Left renal pelvis (tissue), 4 donors: ENCODE measurements around the gene COL4A6. TPM values are rescaled to one million over a fixed set of nuclear protein-coding genes. Genes with fewer than 3 reads are reported as not detected.

Experiments
- DNase-seq, 4 donors: peaks; one replicate each; pipeline ENCODE4 v3.0.0-alpha.2; 2013; ENCODE audit warnings: low read depth in 4 of 4, low spot score in 3 of 4
- polyA plus RNA-seq, 4 donors: library from polyadenylated mRNA; unstranded; fragments of 120-200 nt; gene quantifications; one replicate each; pipeline ENCODE4 v1.2.1, GENCODE V29; 2013; ENCODE audit not compliant: insufficient read length in 4 of 4

The COL4A6 gene
- polyA plus RNA-seq, 4 donors, result 7.1 to 17.8 (median 16.5) TPM

DNA sequence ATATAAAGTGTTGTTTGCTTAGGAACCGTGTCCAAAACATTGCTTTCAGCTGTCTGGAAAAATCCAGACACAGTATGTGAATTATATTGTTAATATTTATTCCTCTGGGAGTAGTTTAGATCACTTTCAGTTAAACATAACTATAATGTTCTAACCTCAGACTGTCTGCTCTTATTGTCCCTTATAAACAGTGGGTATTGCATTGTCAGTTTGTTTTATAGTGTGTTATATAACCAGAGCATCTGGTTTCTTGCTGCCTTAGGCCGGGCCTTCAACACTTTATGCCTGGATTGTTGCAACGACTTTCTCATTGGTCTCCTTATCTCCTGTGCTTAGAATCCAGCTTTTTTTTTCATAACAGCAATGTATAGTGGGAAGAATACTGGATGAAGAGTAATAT, 320.2 kb downstream of the COL4A6 start:
- peak in 1 of 4 donors; percentile 2 for DNase-seq

DNA sequence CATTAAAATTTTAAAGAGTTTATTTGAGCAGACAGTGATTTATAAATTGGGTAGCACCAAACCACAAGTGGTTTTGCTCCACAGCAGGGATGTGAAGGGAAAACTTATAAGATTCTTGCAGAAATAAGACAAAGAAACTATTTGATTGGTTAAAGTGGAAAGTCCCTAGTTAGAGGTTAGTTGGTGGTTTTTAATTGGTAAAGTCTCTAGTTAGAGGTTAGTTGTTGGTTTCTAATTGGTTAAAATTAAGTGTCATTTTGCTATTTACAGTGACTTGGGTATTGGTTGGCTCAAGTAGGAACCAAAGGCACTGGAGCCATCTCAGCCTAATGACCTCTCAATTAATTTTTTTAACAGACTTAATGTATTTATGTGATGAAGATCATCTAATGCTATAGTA, 323.7 kb downstream of the COL4A6 start:
- DNase-seq, result no peak

Other genes starting within 250 kb of the COL4A6 start
- gene COL4A5, start 1.4 kb upstream of the COL4A6 start, polyA plus RNA-seq, result 100 to 1,000 TPM; 106 to 150 (median 139) TPM